ENCODE measurements around the gene CXCR2. TPM values are rescaled to one million over a fixed set of nuclear protein-coding genes. Genes with fewer than 3 reads are reported as not detected.

The CXCR2 gene
- total RNA-seq, 1 experiment from 2014 or later = 0.96 TPM

DNA sequence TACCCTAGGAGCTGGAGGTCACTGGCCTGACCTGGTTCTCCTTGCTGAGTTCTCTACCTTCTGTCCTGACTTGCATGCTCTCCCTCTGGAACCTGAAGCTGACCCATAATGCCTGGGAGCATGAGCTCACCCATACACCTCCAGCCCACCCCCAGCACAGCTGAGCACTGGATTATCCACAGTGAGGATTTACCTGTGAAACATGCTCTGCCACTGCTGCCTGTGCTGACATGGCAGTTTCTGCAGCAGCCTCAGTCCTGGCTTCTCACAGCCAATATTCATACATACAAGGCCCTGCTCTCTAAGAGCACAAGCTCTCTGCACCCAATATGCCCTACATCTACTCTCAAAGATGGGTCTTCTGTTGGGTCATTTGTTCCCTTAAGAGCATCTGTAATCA, 5.0 kb downstream of the CXCR2 start:
- Mint-ChIP-seq H3K4me1 (peaks cover 9% of the 10 kb centered on the region), H3K9me3 (peaks cover 3% of the 10 kb centered on the region; the same call in 1 of the 2 replicates), H3K27ac (no peak overlapping the region), H3K36me3 (no peaks in the 10 kb centered on the region), H3K27me3 (ENCODE audit: low read depth) (peaks cover 3% of the 10 kb centered on the region; the same call in 1 of the 2 replicates), H3K4me3 (no peak overlapping the region)
- DNase-seq (ENCODE audit: low spot score) = no peak
- ChIA-PET CTCF (interaction anchor here (0.8 kb wide), 1 partner anchor 32 kb away, joined by 3 read pairs; no protein-coding TSS in a partner anchor), POLR2A (interaction anchor here (0.5 kb wide), 1 partner anchor 12 kb away, joined by 3 read pairs; no protein-coding TSS in a partner anchor)
- ATAC-seq = no peak
- TF ChIP-seq JUN (CRISPR knock-in tag; IDR thresholded peaks at IDR 0.05) = no peak
- TF ChIP-seq, protein P1, sequence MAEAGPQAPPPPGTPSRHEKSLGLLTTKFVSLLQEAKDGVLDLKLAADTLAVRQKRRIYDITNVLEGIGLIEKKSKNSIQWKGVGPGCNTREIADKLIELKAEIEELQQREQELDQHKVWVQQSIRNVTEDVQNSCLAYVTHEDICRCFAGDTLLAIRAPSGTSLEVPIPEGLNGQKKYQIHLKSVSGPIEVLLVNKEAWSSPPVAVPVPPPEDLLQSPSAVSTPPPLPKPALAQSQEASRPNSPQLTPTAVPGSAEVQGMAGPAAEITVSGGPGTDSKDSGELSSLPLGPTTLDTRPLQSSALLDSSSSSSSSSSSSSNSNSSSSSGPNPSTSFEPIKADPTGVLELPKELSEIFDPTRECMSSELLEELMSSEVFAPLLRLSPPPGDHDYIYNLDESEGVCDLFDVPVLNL (CRISPR knock-in tag; IDR thresholded peaks at IDR 0.05; ENCODE audit: borderline replicate concordance, low read depth) = no peak
- TF ChIP-seq, protein P2, sequence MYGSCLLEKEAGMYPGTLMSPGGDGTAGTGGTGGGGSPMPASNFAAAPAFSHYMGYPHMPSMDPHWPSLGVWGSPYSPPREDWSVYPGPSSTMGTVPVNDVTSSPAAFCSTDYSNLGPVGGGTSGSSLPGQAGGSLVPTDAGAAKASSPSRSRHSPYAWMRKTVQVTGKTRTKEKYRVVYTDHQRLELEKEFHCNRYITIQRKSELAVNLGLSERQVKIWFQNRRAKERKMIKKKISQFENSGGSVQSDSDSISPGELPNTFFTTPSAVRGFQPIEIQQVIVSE (CRISPR knock-in tag; IDR thresholded peaks at IDR 0.05; ENCODE audit: borderline replicate concordance) = no peak
- TF ChIP-seq, protein P3, sequence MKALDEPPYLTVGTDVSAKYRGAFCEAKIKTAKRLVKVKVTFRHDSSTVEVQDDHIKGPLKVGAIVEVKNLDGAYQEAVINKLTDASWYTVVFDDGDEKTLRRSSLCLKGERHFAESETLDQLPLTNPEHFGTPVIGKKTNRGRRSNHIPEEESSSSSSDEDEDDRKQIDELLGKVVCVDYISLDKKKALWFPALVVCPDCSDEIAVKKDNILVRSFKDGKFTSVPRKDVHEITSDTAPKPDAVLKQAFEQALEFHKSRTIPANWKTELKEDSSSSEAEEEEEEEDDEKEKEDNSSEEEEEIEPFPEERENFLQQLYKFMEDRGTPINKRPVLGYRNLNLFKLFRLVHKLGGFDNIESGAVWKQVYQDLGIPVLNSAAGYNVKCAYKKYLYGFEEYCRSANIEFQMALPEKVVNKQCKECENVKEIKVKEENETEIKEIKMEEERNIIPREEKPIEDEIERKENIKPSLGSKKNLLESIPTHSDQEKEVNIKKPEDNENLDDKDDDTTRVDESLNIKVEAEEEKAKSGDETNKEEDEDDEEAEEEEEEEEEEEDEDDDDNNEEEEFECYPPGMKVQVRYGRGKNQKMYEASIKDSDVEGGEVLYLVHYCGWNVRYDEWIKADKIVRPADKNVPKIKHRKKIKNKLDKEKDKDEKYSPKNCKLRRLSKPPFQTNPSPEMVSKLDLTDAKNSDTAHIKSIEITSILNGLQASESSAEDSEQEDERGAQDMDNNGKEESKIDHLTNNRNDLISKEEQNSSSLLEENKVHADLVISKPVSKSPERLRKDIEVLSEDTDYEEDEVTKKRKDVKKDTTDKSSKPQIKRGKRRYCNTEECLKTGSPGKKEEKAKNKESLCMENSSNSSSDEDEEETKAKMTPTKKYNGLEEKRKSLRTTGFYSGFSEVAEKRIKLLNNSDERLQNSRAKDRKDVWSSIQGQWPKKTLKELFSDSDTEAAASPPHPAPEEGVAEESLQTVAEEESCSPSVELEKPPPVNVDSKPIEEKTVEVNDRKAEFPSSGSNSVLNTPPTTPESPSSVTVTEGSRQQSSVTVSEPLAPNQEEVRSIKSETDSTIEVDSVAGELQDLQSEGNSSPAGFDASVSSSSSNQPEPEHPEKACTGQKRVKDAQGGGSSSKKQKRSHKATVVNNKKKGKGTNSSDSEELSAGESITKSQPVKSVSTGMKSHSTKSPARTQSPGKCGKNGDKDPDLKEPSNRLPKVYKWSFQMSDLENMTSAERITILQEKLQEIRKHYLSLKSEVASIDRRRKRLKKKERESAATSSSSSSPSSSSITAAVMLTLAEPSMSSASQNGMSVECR (CRISPR knock-in tag; IDR thresholded peaks at IDR 0.05; ENCODE audit: borderline replicate concordance) = no peak
- no peak for TF ChIP-seq KAT7 (CRISPR knock-in tag; IDR thresholded peaks at IDR 0.05; ENCODE audit: borderline replicate concordance)
- TF ChIP-seq TEAD4 (CRISPR knock-in tag; IDR thresholded peaks at IDR 0.05) = no peak
- TF ChIP-seq, protein P4, sequence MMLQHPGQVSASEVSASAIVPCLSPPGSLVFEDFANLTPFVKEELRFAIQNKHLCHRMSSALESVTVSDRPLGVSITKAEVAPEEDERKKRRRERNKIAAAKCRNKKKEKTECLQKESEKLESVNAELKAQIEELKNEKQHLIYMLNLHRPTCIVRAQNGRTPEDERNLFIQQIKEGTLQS (CRISPR knock-in tag; conservative IDR thresholded peaks at IDR 0.05) = no peak
- no peak for TF ChIP-seq ZBTB21 (CRISPR knock-in tag; IDR thresholded peaks at IDR 0.05; ENCODE audit: borderline replicate concordance)
- TF ChIP-seq FOXP1 (CRISPR knock-in tag; IDR thresholded peaks at IDR 0.05; ENCODE audit: borderline replicate concordance) = no peak
- no peak for TF ChIP-seq GABPB1 (CRISPR knock-in tag; IDR thresholded peaks at IDR 0.05)
- TF ChIP-seq, protein P5, sequence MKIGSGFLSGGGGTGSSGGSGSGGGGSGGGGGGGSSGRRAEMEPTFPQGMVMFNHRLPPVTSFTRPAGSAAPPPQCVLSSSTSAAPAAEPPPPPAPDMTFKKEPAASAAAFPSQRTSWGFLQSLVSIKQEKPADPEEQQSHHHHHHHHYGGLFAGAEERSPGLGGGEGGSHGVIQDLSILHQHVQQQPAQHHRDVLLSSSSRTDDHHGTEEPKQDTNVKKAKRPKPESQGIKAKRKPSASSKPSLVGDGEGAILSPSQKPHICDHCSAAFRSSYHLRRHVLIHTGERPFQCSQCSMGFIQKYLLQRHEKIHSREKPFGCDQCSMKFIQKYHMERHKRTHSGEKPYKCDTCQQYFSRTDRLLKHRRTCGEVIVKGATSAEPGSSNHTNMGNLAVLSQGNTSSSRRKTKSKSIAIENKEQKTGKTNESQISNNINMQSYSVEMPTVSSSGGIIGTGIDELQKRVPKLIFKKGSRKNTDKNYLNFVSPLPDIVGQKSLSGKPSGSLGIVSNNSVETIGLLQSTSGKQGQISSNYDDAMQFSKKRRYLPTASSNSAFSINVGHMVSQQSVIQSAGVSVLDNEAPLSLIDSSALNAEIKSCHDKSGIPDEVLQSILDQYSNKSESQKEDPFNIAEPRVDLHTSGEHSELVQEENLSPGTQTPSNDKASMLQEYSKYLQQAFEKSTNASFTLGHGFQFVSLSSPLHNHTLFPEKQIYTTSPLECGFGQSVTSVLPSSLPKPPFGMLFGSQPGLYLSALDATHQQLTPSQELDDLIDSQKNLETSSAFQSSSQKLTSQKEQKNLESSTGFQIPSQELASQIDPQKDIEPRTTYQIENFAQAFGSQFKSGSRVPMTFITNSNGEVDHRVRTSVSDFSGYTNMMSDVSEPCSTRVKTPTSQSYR (CRISPR knock-in tag; IDR thresholded peaks at IDR 0.05) = no peak
- no peak for TF ChIP-seq NR3C1 (CRISPR knock-in tag; conservative IDR thresholded peaks at IDR 0.05; ENCODE audit: low read depth)
- TF ChIP-seq, protein P6, sequence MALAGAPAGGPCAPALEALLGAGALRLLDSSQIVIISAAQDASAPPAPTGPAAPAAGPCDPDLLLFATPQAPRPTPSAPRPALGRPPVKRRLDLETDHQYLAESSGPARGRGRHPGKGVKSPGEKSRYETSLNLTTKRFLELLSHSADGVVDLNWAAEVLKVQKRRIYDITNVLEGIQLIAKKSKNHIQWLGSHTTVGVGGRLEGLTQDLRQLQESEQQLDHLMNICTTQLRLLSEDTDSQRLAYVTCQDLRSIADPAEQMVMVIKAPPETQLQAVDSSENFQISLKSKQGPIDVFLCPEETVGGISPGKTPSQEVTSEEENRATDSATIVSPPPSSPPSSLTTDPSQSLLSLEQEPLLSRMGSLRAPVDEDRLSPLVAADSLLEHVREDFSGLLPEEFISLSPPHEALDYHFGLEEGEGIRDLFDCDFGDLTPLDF (CRISPR knock-in tag; IDR thresholded peaks at IDR 0.05) = no peak
- TF ChIP-seq, protein P7, sequence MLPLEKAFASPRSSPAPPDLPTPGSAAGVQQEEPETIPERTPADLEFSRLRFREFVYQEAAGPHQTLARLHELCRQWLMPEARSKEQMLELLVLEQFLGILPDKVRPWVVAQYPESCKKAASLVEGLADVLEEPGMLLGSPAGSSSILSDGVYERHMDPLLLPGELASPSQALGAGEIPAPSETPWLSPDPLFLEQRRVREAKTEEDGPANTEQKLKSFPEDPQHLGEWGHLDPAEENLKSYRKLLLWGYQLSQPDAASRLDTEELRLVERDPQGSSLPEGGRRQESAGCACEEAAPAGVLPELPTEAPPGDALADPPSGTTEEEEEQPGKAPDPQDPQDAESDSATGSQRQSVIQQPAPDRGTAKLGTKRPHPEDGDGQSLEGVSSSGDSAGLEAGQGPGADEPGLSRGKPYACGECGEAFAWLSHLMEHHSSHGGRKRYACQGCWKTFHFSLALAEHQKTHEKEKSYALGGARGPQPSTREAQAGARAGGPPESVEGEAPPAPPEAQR (CRISPR knock-in tag; IDR thresholded peaks at IDR 0.05) = no peak
- TF ChIP-seq NR2C2 (CRISPR knock-in tag; IDR thresholded peaks at IDR 0.05) = no peak
